Esophagus squamous epithelium (tissue), 4 donors: ENCODE measurements around the gene ASMTL.

Source experiments
- POLR2A ChIP-seq, 4 donors: fragments of 450-650 bp; IDR thresholded peaks; one replicate each; pipeline ENCODE4 v1.6.1; 2017; ENCODE audit warnings: antibody characterized with exemption in 4 of 4, mild to moderate bottlenecking in 4 of 4, moderate library complexity in 3 of 4
- TF ChIP-seq, protein P1 (sequence below), 6 experiments: fragments of 450-650 bp in 4 of 6; fragments of 200-600 bp in 2 of 6; sonication (generic) in 2 of 6; IDR thresholded peaks; one replicate each; pipeline ENCODE4 v1.5.1; 2016 to 2019; ENCODE audit warnings: antibody characterized with exemption in 6 of 6, mild to moderate bottlenecking in 4 of 6, moderate library complexity in 4 of 6

DNA sequence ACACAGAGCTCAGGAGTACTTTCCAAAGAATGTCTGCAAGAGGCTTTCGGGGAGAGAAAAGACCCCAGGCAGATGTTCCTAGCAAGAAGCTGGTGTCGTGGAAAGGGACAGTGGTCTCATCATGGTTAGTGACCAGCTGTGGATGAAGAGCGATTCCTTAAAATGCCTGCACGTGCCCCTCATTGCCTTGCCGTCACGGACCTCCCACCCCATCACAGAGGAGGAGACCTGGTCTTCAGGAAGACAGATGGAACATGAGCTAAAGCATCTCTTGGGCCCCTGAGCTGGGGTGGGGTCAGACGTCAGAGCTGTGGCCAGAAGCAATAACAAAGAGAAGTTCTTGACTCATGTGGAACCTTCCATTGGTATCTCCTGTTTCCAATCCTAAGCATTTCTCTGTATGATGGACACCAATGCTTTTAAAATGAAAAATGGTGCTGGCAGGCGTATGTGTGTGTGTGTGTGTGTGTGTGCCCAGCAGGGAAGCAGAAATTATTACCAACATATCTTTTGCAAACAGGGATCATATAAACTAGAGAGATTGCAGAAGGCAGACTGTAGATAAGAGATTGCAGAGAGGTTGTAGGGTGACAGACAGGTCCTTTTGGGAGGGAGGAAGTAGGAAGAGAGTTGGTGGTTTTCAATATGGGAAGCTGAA, 25.2 kb upstream of the ASMTL start:
- TF ChIP-seq, protein P1, sequence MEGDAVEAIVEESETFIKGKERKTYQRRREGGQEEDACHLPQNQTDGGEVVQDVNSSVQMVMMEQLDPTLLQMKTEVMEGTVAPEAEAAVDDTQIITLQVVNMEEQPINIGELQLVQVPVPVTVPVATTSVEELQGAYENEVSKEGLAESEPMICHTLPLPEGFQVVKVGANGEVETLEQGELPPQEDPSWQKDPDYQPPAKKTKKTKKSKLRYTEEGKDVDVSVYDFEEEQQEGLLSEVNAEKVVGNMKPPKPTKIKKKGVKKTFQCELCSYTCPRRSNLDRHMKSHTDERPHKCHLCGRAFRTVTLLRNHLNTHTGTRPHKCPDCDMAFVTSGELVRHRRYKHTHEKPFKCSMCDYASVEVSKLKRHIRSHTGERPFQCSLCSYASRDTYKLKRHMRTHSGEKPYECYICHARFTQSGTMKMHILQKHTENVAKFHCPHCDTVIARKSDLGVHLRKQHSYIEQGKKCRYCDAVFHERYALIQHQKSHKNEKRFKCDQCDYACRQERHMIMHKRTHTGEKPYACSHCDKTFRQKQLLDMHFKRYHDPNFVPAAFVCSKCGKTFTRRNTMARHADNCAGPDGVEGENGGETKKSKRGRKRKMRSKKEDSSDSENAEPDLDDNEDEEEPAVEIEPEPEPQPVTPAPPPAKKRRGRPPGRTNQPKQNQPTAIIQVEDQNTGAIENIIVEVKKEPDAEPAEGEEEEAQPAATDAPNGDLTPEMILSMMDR (IDR thresholded peaks at IDR 0.05) = no peak
- no peak for TF ChIP-seq POLR2A (IDR thresholded peaks at IDR 0.05)
